Body of pancreas (tissue), 4 donors: ENCODE measurements around the gene ATXN10. TPM values are rescaled to one million over a fixed set of nuclear protein-coding genes. Genes with fewer than 3 reads are reported as not detected.

Experiments
- ATAC-seq: fragments of 150-250 bp; one replicate; pipeline ENCODE4 v1.9.1; 2016
- DNase-seq, 4 donors: peaks; one replicate each; pipeline ENCODE4 v3.0.0-alpha.2; 2019
- H3K27ac ChIP-seq, 4 donors: fragments of 200-600 bp; sonication (generic); 1 replicate in 3 of 4; 2 replicates in 1 of 4; pipeline versions ENCODE4 v1.5.1 to v1.6.1; 2016 to 2019; ENCODE audit warnings: mild to moderate bottlenecking in 1 of 4, mixed read lengths in 1 of 4, moderate library complexity in 1 of 4
- H3K27me3 ChIP-seq, 2 donors: fragments of 200-600 bp; sonication (generic); one replicate each; pipeline ENCODE4 v1.6.0; 2016; ENCODE audit warnings: mild to moderate bottlenecking in 1 of 2
- H3K36me3 ChIP-seq, 2 donors: fragments of 200-600 bp; sonication (generic); replicated peaks in 1 of 2; 2 replicates each; pipeline ENCODE4 v1.5.1; 2016; ENCODE audit warnings: low read depth in 2 of 2; ENCODE audit not compliant: insufficient read depth in 1 of 2
- H3K4me1 ChIP-seq: fragments of 200-600 bp; sonication (generic); one replicate; pipeline ENCODE4 v1.6.0; 2016
- H3K4me3 ChIP-seq, 2 donors: fragments of 200-600 bp; sonication (generic); 1 replicate in 1 of 2; 2 replicates in 1 of 2; pipeline ENCODE4 v1.5.1; 2016 to 2019
- H3K9me3 ChIP-seq, 3 donors: fragments of 200-600 bp; sonication (generic); 1 replicate in 2 of 3; 2 replicates in 1 of 3; pipeline ENCODE4 v1.5.1; 2016
- CTCF ChIP-seq, 7 experiments: fragments of 450-650 bp in 4 of 7; fragments of 200-600 bp in 3 of 7; sonication (generic) in 3 of 7; IDR thresholded peaks; one replicate each; pipeline ENCODE4 v1.5.1; 2016 to 2019; ENCODE audit warnings: antibody characterized with exemption in 7 of 7
- POLR2A ChIP-seq, 3 donors: fragments of 450-650 bp; IDR thresholded peaks; one replicate each; pipeline ENCODE4 v1.6.1; 2016; ENCODE audit warnings: antibody characterized with exemption in 3 of 3, mild to moderate bottlenecking in 2 of 3
- WGBS, 2 donors: methylation state at CpG; one replicate each; pipeline ENCODE4 v1.1.5; 2017; 5-methylcytosine and 5-hydroxymethylcytosine counted together
- intact Hi-C: fragments of 100-400 bp; cut with DNase I; formaldehyde crosslinking; loops from one replicate; pipeline ENCODE4 v1.15.1; 2023
- total RNA-seq, 2 donors: library from RNA; depleted of rRNA; stranded (reverse); fragments of >200 nt; gene quantifications; one replicate each; pipeline ENCODE4 v1.1.0, GENCODE V29; 2016

Gene ATXN10
- total RNA-seq, 2 donors from 2014 or later = 61.6 to 69.8 TPM

- no peak for TF ChIP-seq CTCF (IDR thresholded peaks at IDR 0.05)
- no peak for TF ChIP-seq POLR2A (IDR thresholded peaks at IDR 0.05)
- 95 to 97% methylated on average over 3 of the region's 3 CpGs for WGBS, 2 donors
- ATAC-seq (no peak), DNase-seq (no peak)
- Histone ChIP-seq H3K27me3 (no peaks in the 10 kb centered on the region), H3K4me1 (no peaks in the 10 kb centered on the region), H3K36me3 (peaks cover 0 to 4% of the 10 kb centered on the region in 2 donors), H3K27ac (no peak overlapping the region), H3K9me3 (no peaks in the 10 kb centered on the region), H3K4me3 (no peak overlapping the region)
- intact Hi-C loops = no loop called here
These were observed 63.6 kb downstream of the ATXN10 start for GRCh38 chr22:45735273-45735672.

GRCh38 chr22:45738206-45738605 is 66.6 kb downstream of the ATXN10 start:
- intact Hi-C loops = no loop called here
- H3K27ac ChIP-seq = no peak overlapping the region
- no peaks in the 10 kb centered on the region for H3K9me3 ChIP-seq
- H3K27me3 ChIP-seq = no peaks in the 10 kb centered on the region
- WGBS, 2 donors = 93 to 97% methylated on average over 1 of the region's 1 CpG
- H3K4me1 ChIP-seq = peaks cover 5% of the 10 kb centered on the region
- DNase-seq = no peak
- peaks cover 4 to 5% of the 10 kb centered on the region in 2 donors for H3K36me3 ChIP-seq
- no peak for ATAC-seq
- no peak overlapping the region for H3K4me3 ChIP-seq
- TF ChIP-seq POLR2A (IDR thresholded peaks at IDR 0.05) (no peak), CTCF (IDR thresholded peaks at IDR 0.05) (no peak)

GRCh38 chr22:45740236-45740635 is 68.6 kb downstream of the ATXN10 start:
- no peak overlapping the region for H3K27ac ChIP-seq
- TF ChIP-seq POLR2A (IDR thresholded peaks at IDR 0.05) = no peak
- no peak for TF ChIP-seq CTCF (IDR thresholded peaks at IDR 0.05)
- WGBS, 2 donors = 96 to 97% methylated on average over 3 of the region's 3 CpGs
- ATAC-seq (no peak), DNase-seq (no peak)
- peaks cover 5% of the 10 kb centered on the region for H3K4me1 ChIP-seq
- intact Hi-C loops = no loop called here
- no peaks in the 10 kb centered on the region for H3K27me3 ChIP-seq
- H3K9me3 ChIP-seq = no peaks in the 10 kb centered on the region
- peaks cover 4 to 8% of the 10 kb centered on the region in 2 donors for H3K36me3 ChIP-seq
- no peak overlapping the region for H3K4me3 ChIP-seq

- Histone ChIP-seq H3K36me3 (peaks cover 4 to 8% of the 10 kb centered on the region in 2 donors), H3K27ac (no peak overlapping the region), H3K27me3 (no peaks in the 10 kb centered on the region), H3K4me1 (peaks cover 5% of the 10 kb centered on the region), H3K4me3 (no peak overlapping the region), H3K9me3 (no peaks in the 10 kb centered on the region)
- peak in 3 of 4 donors; percentile 31 to 59 (median 49) for DNase-seq
- no peak for TF ChIP-seq CTCF (IDR thresholded peaks at IDR 0.05)
- TF ChIP-seq POLR2A (IDR thresholded peaks at IDR 0.05) = no peak
- intact Hi-C loops = no loop called here
- peak; percentile 42 for ATAC-seq
- 69 to 79% methylated on average over 8 of the region's 8 CpGs for WGBS, 2 donors
These were observed 71.3 kb downstream of the ATXN10 start for GRCh38 chr22:45742866-45743450.

- no peak for DNase-seq
- intact Hi-C loops = no loop called here
- H3K9me3 ChIP-seq = no peaks in the 10 kb centered on the region
- WGBS, 2 donors = 85 to 93% methylated on average over 1 of the region's 1 CpG
- H3K36me3 ChIP-seq = peaks cover 4 to 8% of the 10 kb centered on the region in 2 donors
- no peak for ATAC-seq
- no peak for TF ChIP-seq POLR2A (IDR thresholded peaks at IDR 0.05)
- H3K4me3 ChIP-seq = no peak overlapping the region
- no peak overlapping the region for H3K27ac ChIP-seq
- no peaks in the 10 kb centered on the region for H3K27me3 ChIP-seq
- peaks cover 5% of the 10 kb centered on the region for H3K4me1 ChIP-seq
These were observed 72.1 kb downstream of the ATXN10 start for GRCh38 chr22:45743687-45744086.
